RKO (cell line): ENCODE results near the gene ICAM1.
"Not testable (repeated sequence)": the region's sequence is repeated elsewhere in the genome, so short reads cannot be mapped to it uniquely, and the experiment has no call there.

Experiments used
- DNase-seq: peaks from one replicate; pipeline ENCODE4 v3.0.0-alpha.2; 2016; ENCODE audit warnings: low spot score

ICAM1 gene

GRCh38 chr19:10241826-10242449 lies 29.0 kb upstream of the ICAM1 start:
- DNase-seq: not testable (repeated sequence)

- no peak for DNase-seq
These were observed 27.3 kb upstream of the ICAM1 start for GRCh38 chr19:10243606-10244005.

- DNase-seq: no peak
These were observed 25.6 kb upstream of the ICAM1 start for GRCh38 chr19:10245189-10245939.

GRCh38 chr19:10246511-10246910 lies 24.4 kb upstream of the ICAM1 start:
- DNase-seq: no peak

- peak; percentile 99 for DNase-seq
These were observed 18.9 kb upstream of the ICAM1 start, which contains the start of gene MRPL4 for GRCh38 chr19:10251792-10252694. MRPL4 (plus strand) TSS chr19:10252214; CDS start chr19:10252254, 40 bp downstream.

GRCh38 chr19:10252707-10253106 lies 18.2 kb upstream of the ICAM1 start:
- DNase-seq: no peak

- DNase-seq: no peak
These were observed 16.7 kb upstream of the ICAM1 start for GRCh38 chr19:10254244-10254643.

- no peak for DNase-seq
These were observed 15.6 kb upstream of the ICAM1 start for GRCh38 chr19:10255358-10255757.

- no peak for DNase-seq
These were observed 14.4 kb upstream of the ICAM1 start for GRCh38 chr19:10256551-10256950.

GRCh38 chr19:10256970-10257615 lies 13.8 kb upstream of the ICAM1 start:
- no peak for DNase-seq

GRCh38 chr19:10258080-10258710 lies 12.7 kb upstream of the ICAM1 start:
- DNase-seq: no peak

- DNase-seq: peak; percentile 85
These were observed 11.6 kb upstream of the ICAM1 start for GRCh38 chr19:10259162-10259905.

- DNase-seq: peak; percentile 29
These were observed 10.8 kb upstream of the ICAM1 start for GRCh38 chr19:10260141-10260584.

- DNase-seq: no peak
These were observed 8.1 kb upstream of the ICAM1 start for GRCh38 chr19:10262771-10263170.

GRCh38 chr19:10266706-10267105 lies 4.2 kb upstream of the ICAM1 start:
- DNase-seq: no peak

- DNase-seq: no peak
These were observed 2.8 kb upstream of the ICAM1 start for GRCh38 chr19:10268071-10268470.

- DNase-seq: peak; percentile 80
These were observed 1.4 kb upstream of the ICAM1 start for GRCh38 chr19:10269333-10270179.

GRCh38 chr19:10270180-10270615 lies 722 bp upstream of the ICAM1 start:
- peak; percentile 57 for DNase-seq

GRCh38 chr19:10271543-10272086 lies 695 bp downstream of the ICAM1 start:
- peak; percentile 40 for DNase-seq
